ENCODE measurements around the gene SGO2.

DNA sequence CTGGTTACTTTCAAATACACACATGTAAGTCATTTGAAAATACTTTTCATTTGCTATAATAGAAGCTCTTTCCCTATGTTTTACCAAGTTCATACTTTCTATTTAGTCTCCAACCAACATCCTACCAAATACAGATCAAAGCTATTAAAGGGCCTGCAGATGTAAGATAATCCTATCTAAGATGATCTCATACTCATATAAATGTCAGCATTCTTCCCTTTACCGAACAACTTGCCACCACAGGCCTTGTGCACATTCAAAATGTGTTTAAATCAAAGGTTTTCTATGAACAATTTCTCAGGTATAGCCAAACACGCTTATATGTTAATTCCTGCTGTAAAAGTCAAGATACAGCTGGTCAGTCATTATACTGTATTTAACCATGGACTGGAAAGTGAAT is 39.5 kb upstream of the SGO2 start:
- TF ChIP-seq, protein P1, sequence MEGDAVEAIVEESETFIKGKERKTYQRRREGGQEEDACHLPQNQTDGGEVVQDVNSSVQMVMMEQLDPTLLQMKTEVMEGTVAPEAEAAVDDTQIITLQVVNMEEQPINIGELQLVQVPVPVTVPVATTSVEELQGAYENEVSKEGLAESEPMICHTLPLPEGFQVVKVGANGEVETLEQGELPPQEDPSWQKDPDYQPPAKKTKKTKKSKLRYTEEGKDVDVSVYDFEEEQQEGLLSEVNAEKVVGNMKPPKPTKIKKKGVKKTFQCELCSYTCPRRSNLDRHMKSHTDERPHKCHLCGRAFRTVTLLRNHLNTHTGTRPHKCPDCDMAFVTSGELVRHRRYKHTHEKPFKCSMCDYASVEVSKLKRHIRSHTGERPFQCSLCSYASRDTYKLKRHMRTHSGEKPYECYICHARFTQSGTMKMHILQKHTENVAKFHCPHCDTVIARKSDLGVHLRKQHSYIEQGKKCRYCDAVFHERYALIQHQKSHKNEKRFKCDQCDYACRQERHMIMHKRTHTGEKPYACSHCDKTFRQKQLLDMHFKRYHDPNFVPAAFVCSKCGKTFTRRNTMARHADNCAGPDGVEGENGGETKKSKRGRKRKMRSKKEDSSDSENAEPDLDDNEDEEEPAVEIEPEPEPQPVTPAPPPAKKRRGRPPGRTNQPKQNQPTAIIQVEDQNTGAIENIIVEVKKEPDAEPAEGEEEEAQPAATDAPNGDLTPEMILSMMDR (IDR thresholded peaks at IDR 0.05; ENCODE audit: extremely low read depth in 1 of 2, insufficient read depth in 1 of 2, low read depth in 1 of 2, low read length in 2 of 2) = no peak
- TF ChIP-seq EZH2 (IDR thresholded peaks at IDR 0.05; ENCODE audit: borderline replicate concordance, low read depth, low read length, severe bottlenecking) = no peak
- TF ChIP-seq POLR2A (IDR thresholded peaks at IDR 0.05; ENCODE audit: low read depth, low read length) = no peak
- TF ChIP-seq POLR2AphosphoS5 (IDR thresholded peaks at IDR 0.05; ENCODE audit: insufficient read depth, low read depth, low read length) = no peak
